Measurements from ENCODE around the gene MGAT5B. TPM values are rescaled to one million over a fixed set of nuclear protein-coding genes. Genes with fewer than 3 reads are reported as not detected.

The MGAT5B gene
- total RNA-seq, 1 experiment from 2014 or later = 1.0 TPM

- no peaks in the 10 kb centered on the region for H3K9me3 Mint-ChIP-seq (ENCODE audit: low read depth, unreplicated experiment)
- BruUV-seq (replicated peaks) = no TSS peak
- peaks cover 4% of the 10 kb centered on the region for H3K36me3 Mint-ChIP-seq (ENCODE audit: insufficient read depth, unreplicated experiment)
- H3K27ac Mint-ChIP-seq (ENCODE audit: unreplicated experiment) = no peak overlapping the region
- CTCF ChIA-PET = no interaction called here
- intact Hi-C loops (cut with micrococcal nuclease; ENCODE audit: unreplicated experiment) = no loop called here
- no peak for DNase-seq
- no peak overlapping the region for H3K4me3 Mint-ChIP-seq (ENCODE audit: low read depth, unreplicated experiment)
- no peaks in the 10 kb centered on the region for H3K4me1 Mint-ChIP-seq (ENCODE audit: low read depth, unreplicated experiment)
- peaks cover 75% of the 10 kb centered on the region for H3K27me3 Mint-ChIP-seq (ENCODE audit: unreplicated experiment)
- no peak for TF ChIP-seq CTCF (IDR thresholded peaks at IDR 0.05; ENCODE audit: unreplicated experiment)
Measured at GRCh38 chr17:76953066-76953465, 84.9 kb downstream of the MGAT5B start.

- Mint-ChIP-seq H3K36me3 (ENCODE audit: insufficient read depth, unreplicated experiment) (peaks cover 4% of the 10 kb centered on the region), H3K9me3 (ENCODE audit: low read depth, unreplicated experiment) (no peaks in the 10 kb centered on the region), H3K4me3 (ENCODE audit: low read depth, unreplicated experiment) (no peak overlapping the region), H3K4me1 (ENCODE audit: low read depth, unreplicated experiment) (no peaks in the 10 kb centered on the region), H3K27me3 (ENCODE audit: unreplicated experiment) (peaks cover 75% of the 10 kb centered on the region), H3K27ac (ENCODE audit: unreplicated experiment) (no peak overlapping the region)
- intact Hi-C loops (cut with micrococcal nuclease; ENCODE audit: unreplicated experiment) = no loop called here
- TF ChIP-seq CTCF (IDR thresholded peaks at IDR 0.05; ENCODE audit: unreplicated experiment) = no peak
- BruUV-seq (replicated peaks) = no TSS peak
- no peak for DNase-seq
- CTCF ChIA-PET = no interaction called here
Measured at GRCh38 chr17:76953946-76954345, 85.7 kb downstream of the MGAT5B start.

GRCh38 chr17:76955191-76955590 is 87.0 kb downstream of the MGAT5B start:
- H3K9me3 Mint-ChIP-seq (ENCODE audit: low read depth, unreplicated experiment) = no peaks in the 10 kb centered on the region
- H3K27ac Mint-ChIP-seq (ENCODE audit: unreplicated experiment) = no peak overlapping the region
- intact Hi-C loops (cut with micrococcal nuclease; ENCODE audit: unreplicated experiment) = no loop called here
- H3K4me3 Mint-ChIP-seq (ENCODE audit: low read depth, unreplicated experiment) = no peak overlapping the region
- H3K4me1 Mint-ChIP-seq (ENCODE audit: low read depth, unreplicated experiment) = no peaks in the 10 kb centered on the region
- H3K27me3 Mint-ChIP-seq (ENCODE audit: unreplicated experiment) = peaks cover 75% of the 10 kb centered on the region
- peaks cover 4% of the 10 kb centered on the region for H3K36me3 Mint-ChIP-seq (ENCODE audit: insufficient read depth, unreplicated experiment)
- DNase-seq = no peak
- no peak for TF ChIP-seq CTCF (IDR thresholded peaks at IDR 0.05; ENCODE audit: unreplicated experiment)
- CTCF ChIA-PET = interaction anchor here (0.6 to 1.1 kb wide), 2 partner anchors 13 to 249 kb away, joined by 3 to 7 read pairs; no protein-coding TSS in a partner anchor
- BruUV-seq (replicated peaks) = no TSS peak

GRCh38 chr17:76956846-76957540 is 88.8 kb downstream of the MGAT5B start:
- DNase-seq = no peak
- no peak for TF ChIP-seq CTCF (IDR thresholded peaks at IDR 0.05; ENCODE audit: unreplicated experiment)
- H3K4me1 Mint-ChIP-seq (ENCODE audit: low read depth, unreplicated experiment) = no peaks in the 10 kb centered on the region
- no peak overlapping the region for H3K27ac Mint-ChIP-seq (ENCODE audit: unreplicated experiment)
- H3K27me3 Mint-ChIP-seq (ENCODE audit: unreplicated experiment) = peaks cover 79% of the 10 kb centered on the region
- no peaks in the 10 kb centered on the region for H3K9me3 Mint-ChIP-seq (ENCODE audit: low read depth, unreplicated experiment)
- intact Hi-C loops (cut with micrococcal nuclease; ENCODE audit: unreplicated experiment) = no loop called here
- CTCF ChIA-PET = interaction anchor here (0.6 kb wide), 1 partner anchor 26 kb away, joined by 4 read pairs; no protein-coding TSS in a partner anchor
- H3K36me3 Mint-ChIP-seq (ENCODE audit: insufficient read depth, unreplicated experiment) = no peaks in the 10 kb centered on the region
- no peak overlapping the region for H3K4me3 Mint-ChIP-seq (ENCODE audit: low read depth, unreplicated experiment)
- no TSS peak for BruUV-seq (replicated peaks)

Data from Calu3 (cell line).